Type B pancreatic cell (in vitro differentiated cells): ENCODE data around the gene RFLNA. TPM values are rescaled to one million over a fixed set of nuclear protein-coding genes. Genes with fewer than 3 reads are reported as not detected.

ENCODE experiments used
- DNase-seq: peaks from one replicate; pipeline ENCODE4 v3.0.0; 2021; ENCODE audit warnings: mixed read lengths; ENCODE audit not compliant: unreplicated experiment; ENCODE audit errors: extremely low spot score
- H3K27ac Mint-ChIP-seq: 2 replicates; pipeline ENCODE4 v1.8.0; 2021; ENCODE audit warnings: mild to moderate bottlenecking, mixed read lengths
- H3K27me3 Mint-ChIP-seq: 2 replicates; pipeline ENCODE4 v1.8.0; 2021; ENCODE audit warnings: mixed read lengths
- H3K36me3 Mint-ChIP-seq: 2 replicates; pipeline ENCODE4 v1.8.0; 2021; ENCODE audit warnings: mixed read lengths
- H3K4me1 Mint-ChIP-seq: one replicate; pipeline ENCODE4 v1.8.0; 2021; ENCODE audit warnings: mixed read lengths; ENCODE audit not compliant: unreplicated experiment
- H3K4me3 Mint-ChIP-seq: 2 replicates; pipeline ENCODE4 v1.8.0; 2021; ENCODE audit warnings: mild to moderate bottlenecking, mixed read lengths
- H3K9me3 Mint-ChIP-seq: 2 replicates; pipeline ENCODE4 v1.8.0; 2021; ENCODE audit warnings: mixed read lengths
- total RNA-seq: library from RNA; stranded (reverse); gene quantifications from 2 replicates; pipeline ENCODE4 v1.2.1, GENCODE V29; 2021; ENCODE audit warnings: low replicate concordance
- TF ChIP-seq, protein P1 (sequence below): fragments of 200-600 bp; sonication (generic); conservative IDR thresholded peaks from 2 replicates; pipeline ENCODE4 v1.5.0; 2021; ENCODE audit warnings: antibody characterized with exemption, mild to moderate bottlenecking

RFLNA gene
- total RNA-seq, 1 donor from 2014 or later, result 57.4 TPM

DNA sequence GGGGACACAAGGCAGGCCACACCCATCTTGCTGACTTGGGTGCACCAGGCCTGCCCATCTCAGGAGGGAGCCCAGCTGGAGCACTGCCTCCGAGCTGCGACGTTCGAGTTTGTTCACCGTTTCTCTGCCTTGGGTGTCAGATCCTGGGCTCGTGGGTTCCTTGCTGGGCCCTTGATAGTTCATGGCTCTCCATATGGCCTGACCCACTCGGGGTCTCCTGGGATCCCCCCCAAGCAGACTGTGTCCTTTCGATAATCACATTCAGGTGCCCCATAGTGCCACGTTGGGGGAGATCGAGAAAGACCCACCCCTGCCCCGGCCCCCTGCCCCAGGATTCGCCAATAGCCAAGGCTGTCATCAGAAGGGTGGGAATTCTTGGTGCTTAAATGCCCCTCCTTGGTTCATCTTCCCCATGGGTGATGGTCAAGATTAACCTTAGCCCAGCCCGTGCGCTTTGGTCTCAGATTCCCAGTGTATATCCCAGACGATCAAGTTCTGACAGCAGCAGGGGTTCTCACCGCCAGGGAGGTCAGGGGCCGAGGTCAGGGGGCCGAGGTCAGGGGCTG lies 7.4 kb downstream of the RFLNA start:
- H3K4me1 Mint-ChIP-seq, result peaks cover 2% of the 10 kb centered on the region
- H3K4me3 Mint-ChIP-seq, result no peak overlapping the region
- H3K9me3 Mint-ChIP-seq, result no peaks in the 10 kb centered on the region
- TF ChIP-seq, protein P1, sequence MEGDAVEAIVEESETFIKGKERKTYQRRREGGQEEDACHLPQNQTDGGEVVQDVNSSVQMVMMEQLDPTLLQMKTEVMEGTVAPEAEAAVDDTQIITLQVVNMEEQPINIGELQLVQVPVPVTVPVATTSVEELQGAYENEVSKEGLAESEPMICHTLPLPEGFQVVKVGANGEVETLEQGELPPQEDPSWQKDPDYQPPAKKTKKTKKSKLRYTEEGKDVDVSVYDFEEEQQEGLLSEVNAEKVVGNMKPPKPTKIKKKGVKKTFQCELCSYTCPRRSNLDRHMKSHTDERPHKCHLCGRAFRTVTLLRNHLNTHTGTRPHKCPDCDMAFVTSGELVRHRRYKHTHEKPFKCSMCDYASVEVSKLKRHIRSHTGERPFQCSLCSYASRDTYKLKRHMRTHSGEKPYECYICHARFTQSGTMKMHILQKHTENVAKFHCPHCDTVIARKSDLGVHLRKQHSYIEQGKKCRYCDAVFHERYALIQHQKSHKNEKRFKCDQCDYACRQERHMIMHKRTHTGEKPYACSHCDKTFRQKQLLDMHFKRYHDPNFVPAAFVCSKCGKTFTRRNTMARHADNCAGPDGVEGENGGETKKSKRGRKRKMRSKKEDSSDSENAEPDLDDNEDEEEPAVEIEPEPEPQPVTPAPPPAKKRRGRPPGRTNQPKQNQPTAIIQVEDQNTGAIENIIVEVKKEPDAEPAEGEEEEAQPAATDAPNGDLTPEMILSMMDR, result no peak
- H3K36me3 Mint-ChIP-seq, result peaks cover 18% of the 10 kb centered on the region
- H3K27me3 Mint-ChIP-seq, result no peaks in the 10 kb centered on the region
- no peak for DNase-seq
- no peak overlapping the region for H3K27ac Mint-ChIP-seq

DNA sequence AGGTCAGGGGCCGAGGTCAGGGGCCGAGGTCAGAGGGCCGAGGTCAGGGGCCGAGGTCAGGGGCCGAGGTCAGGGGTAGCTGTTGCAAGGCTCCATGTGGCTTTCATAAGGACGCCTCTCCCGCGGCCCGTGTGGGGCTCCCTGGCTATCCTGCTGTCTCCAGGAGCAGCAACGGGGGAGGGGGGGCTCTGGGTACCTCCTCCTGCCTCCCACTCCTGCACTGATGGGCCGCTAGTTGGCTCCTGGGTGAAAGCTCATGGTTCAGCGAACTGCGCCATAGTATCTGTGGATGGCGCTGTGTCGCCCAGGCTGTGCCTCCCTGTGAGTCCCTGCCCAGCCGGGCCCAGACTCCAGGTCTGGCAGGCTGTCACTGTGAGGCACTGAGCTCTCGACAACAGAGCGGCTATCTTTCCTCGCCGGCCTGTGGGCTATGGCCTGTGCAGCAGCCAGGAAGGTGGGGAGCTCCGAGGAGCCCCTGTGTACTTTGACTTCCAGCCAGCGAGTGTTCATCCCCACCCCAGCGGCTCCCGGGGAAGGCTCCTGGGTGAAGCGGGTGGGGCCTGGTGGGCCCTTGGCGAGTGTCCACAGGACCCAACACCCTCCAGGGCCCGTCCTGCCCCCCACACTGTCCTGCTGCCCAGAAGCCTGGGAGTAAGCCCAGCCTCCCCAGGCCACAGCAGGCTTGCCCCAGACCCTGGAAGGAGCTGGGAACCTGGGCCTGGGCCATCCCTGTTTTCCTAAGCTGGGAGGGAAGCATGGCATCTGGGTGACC lies 8.1 kb downstream of the RFLNA start:
- Mint-ChIP-seq H3K36me3 (peaks cover 18% of the 10 kb centered on the region), H3K27me3 (no peaks in the 10 kb centered on the region), H3K9me3 (no peaks in the 10 kb centered on the region), H3K4me3 (no peak overlapping the region), H3K4me1 (no peaks in the 10 kb centered on the region), H3K27ac (no peak overlapping the region)
- DNase-seq, result no peak
- TF ChIP-seq, protein P1, result no peak

DNA sequence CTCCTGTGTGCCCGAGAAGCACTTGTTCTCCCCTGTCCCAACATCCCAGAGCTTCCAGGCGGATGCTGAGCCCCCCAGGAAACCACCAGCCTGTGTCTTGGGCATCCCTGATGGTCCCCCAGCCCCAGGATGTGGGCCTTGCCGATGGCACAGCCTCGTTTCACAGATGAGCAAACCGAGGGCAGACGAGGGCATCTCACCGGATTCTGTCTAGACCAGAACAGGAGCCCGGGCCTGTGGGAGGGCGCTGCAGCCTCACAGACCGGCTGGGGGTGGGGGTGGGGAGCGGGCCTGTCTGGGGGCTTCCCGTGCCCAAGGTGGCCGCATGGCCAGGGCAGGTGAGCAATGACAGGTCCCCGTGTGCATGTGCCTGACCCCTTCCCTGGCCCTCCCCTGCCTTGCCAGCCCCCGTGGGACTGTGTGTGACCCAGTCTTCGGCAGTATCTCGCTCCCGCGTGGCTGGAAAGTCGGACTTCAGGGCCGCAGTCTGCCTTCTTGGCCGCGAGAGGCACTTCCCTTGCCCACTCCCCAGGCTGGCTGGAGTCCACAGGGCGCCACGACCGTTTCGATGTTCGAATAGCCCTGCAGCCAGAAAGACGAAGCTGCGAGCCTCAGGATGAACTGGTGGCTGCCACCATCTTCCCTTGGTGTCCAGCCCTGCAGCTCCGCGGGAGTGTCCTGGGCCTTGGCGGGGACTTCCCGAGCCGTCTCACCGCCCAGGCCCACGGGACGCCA lies 8.9 kb downstream of the RFLNA start:
- DNase-seq, result no peak
- Mint-ChIP-seq H3K4me1 (no peaks in the 10 kb centered on the region), H3K4me3 (no peak overlapping the region), H3K27me3 (no peaks in the 10 kb centered on the region), H3K36me3 (peaks cover 18% of the 10 kb centered on the region), H3K9me3 (no peaks in the 10 kb centered on the region), H3K27ac (no peak overlapping the region)
- TF ChIP-seq, protein P1, result no peak

DNA sequence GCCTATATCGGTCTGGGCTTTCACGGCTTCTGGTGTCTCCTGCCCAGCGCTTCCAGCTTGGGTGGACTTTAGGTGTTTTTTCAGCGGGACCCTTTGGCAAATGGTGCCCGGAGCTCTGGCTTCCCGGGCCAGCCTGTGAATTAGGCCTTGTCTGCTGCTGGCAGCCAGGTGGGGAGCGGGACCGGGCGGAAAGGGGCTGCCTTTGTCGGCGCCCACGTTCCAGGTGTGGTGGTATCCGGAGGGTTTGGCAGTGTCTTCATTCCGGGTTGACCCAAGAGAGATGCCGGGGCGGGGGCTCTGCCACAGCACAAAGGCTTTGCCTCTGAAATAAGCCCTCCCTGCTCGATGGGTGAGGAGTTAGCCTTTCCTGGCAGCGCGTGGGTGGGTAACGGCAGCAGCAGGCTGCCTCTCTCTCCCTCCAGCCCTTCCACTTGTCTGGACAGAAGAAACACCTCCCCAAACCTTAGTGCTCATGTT lies 9.5 kb downstream of the RFLNA start:
- Mint-ChIP-seq H3K9me3 (no peaks in the 10 kb centered on the region), H3K36me3 (peaks cover 18% of the 10 kb centered on the region), H3K4me1 (peaks cover 2% of the 10 kb centered on the region), H3K27ac (no peak overlapping the region), H3K4me3 (no peak overlapping the region), H3K27me3 (no peaks in the 10 kb centered on the region)
- DNase-seq, result no peak
- TF ChIP-seq, protein P1, result no peak

DNA sequence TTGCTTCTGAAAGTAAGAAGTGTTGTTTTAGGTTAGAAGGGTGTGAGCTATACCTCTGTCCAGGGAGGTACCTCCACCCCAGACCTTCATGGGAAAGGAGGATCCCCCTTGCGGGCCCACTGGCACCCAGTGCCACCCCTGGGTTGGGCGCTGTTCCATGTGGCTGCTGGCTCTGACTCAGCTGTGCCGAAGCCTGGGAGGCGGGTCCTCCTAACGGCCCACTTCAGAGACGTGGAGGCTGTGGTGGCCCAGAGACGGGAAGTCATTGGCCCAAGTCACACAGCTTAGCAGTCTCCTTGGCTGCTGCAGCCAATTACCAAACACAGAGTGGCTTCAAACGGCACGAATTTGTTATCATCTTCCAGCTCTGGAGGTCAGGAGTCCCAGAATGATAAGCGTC lies 10.2 kb downstream of the RFLNA start:
- Mint-ChIP-seq H3K4me3 (no peak overlapping the region), H3K27me3 (no peaks in the 10 kb centered on the region), H3K36me3 (peaks cover 13% of the 10 kb centered on the region), H3K4me1 (peaks cover 5% of the 10 kb centered on the region), H3K27ac (no peak overlapping the region), H3K9me3 (no peaks in the 10 kb centered on the region)
- TF ChIP-seq, protein P1, result no peak
- DNase-seq, result no peak
